ENCODE data around the gene BEND2.

GRCh38 chrX:18151157-18151556, 69.5 kb downstream of the BEND2 start:
- TF ChIP-seq CTCF (IDR thresholded peaks at IDR 0.05) (no peak), POLR2A (IDR thresholded peaks at IDR 0.05) (no peak), POLR2AphosphoS5 (IDR thresholded peaks at IDR 0.05) (no peak), EP300 (IDR thresholded peaks at IDR 0.05; ENCODE audit: low read depth) (no peak)

Measured in transverse colon (tissue), 4 donors.